ENCODE results near the gene HTR4. TPM values are rescaled to one million over a fixed set of nuclear protein-coding genes. Genes with fewer than 3 reads are reported as not detected.

Gene HTR4
- total RNA-seq, 2 donors from 2014 or later: 7.5 to 8.9 TPM

DNA sequence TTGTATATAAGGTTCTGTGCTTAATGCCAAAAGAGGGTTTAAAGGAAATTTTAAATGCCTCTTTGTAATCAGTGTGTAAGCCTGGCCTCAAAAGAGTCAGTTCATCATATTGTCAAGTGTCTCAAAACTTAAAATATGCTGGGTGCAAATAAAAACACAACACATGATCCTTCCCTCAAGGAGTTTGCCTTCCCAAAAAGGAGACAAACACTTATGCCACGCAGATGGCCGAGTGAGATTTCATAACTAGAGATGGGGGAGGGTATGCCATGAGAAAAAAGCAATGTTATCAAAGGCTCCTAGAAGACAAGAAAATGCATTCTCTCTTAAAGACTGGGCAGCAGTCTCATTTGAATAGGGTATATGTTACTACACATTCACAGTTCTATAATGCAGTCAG, 215.4 kb downstream of the HTR4 start:
- H3K27ac ChIP-seq: no peak overlapping the region
- H3K36me3 ChIP-seq: peaks cover 4% of the 10 kb centered on the region
- no peak for DNase-seq

GRCh38 chr5:148437249-148437648, 217.1 kb downstream of the HTR4 start:
- no peak overlapping the region for H3K9ac ChIP-seq (ENCODE audit: low read depth in 2 of 2, low read length in 2 of 2)
- intact Hi-C loops (cut with DNase I): no loop called here
- DNase-seq: no peak
- no peak overlapping the region for H3K4me3 ChIP-seq
- no peak for TF ChIP-seq CTCF (IDR thresholded peaks at IDR 0.05)
- no peaks in the 10 kb centered on the region for H3K9me3 ChIP-seq
- H3K27ac ChIP-seq: no peak overlapping the region
- H3K4me1 ChIP-seq: no peaks in the 10 kb centered on the region
- H3K27me3 ChIP-seq: no peaks in the 10 kb centered on the region
- peaks cover 4% of the 10 kb centered on the region for H3K36me3 ChIP-seq

More for the DNA sequence above, 215.4 kb downstream of the HTR4 start:
- intact Hi-C loops (cut with DNase I): no loop called here
- H3K27me3 ChIP-seq: no peaks in the 10 kb centered on the region
- H3K4me3 ChIP-seq: no peak overlapping the region
- H3K9me3 ChIP-seq: no peaks in the 10 kb centered on the region
- no peak overlapping the region for H3K9ac ChIP-seq (ENCODE audit: low read depth in 2 of 2, low read length in 2 of 2)
- H3K4me1 ChIP-seq: no peaks in the 10 kb centered on the region
- no peak for TF ChIP-seq CTCF (IDR thresholded peaks at IDR 0.05)

- Histone ChIP-seq H3K4me1 (no peaks in the 10 kb centered on the region), H3K36me3 (peaks cover 4% of the 10 kb centered on the region), H3K9ac (ENCODE audit: low read depth in 2 of 2, low read length in 2 of 2) (no peak overlapping the region), H3K27ac (no peak overlapping the region), H3K4me3 (no peak overlapping the region), H3K9me3 (no peaks in the 10 kb centered on the region), H3K27me3 (no peaks in the 10 kb centered on the region)
- DNase-seq: no peak
- intact Hi-C loops (cut with DNase I): no loop called here
- TF ChIP-seq CTCF (IDR thresholded peaks at IDR 0.05): no peak
Observed at GRCh38 chr5:148436029-148436428, 218.3 kb downstream of the HTR4 start.

- no peak overlapping the region for H3K4me3 ChIP-seq
- intact Hi-C loops (cut with DNase I): no loop called here
- no peak overlapping the region for H3K9ac ChIP-seq (ENCODE audit: low read depth in 2 of 2, low read length in 2 of 2)
- H3K4me1 ChIP-seq: no peaks in the 10 kb centered on the region
- peaks cover 4% of the 10 kb centered on the region for H3K36me3 ChIP-seq
- no peaks in the 10 kb centered on the region for H3K9me3 ChIP-seq
- H3K27ac ChIP-seq: no peak overlapping the region
- H3K27me3 ChIP-seq: no peaks in the 10 kb centered on the region
- TF ChIP-seq CTCF (IDR thresholded peaks at IDR 0.05): no peak
- no peak for DNase-seq
Observed at GRCh38 chr5:148433826-148434225, 220.5 kb downstream of the HTR4 start.

Other genes starting within 250 kb of the HTR4 start
- gene ADRB2, start 172.1 kb upstream of the HTR4 start, total RNA-seq: 1 to 10 TPM in 1 of 2 donors, under 1 TPM in 1; 0.94 to 1.2 TPM